Upper lobe of left lung (tissue), 4 donors: ENCODE data around the gene CARMIL1.

Experiments used
- CTCF ChIP-seq, 6 experiments: fragments of 450-650 bp in 4 of 6; fragments of 200-600 bp in 2 of 6; sonication (generic) in 2 of 6; IDR thresholded peaks; one replicate each; pipeline ENCODE4 v1.5.1; 2016 to 2019; ENCODE audit warnings: antibody characterized with exemption in 6 of 6
- EP300 ChIP-seq, 4 donors: sonication (generic); formaldehyde crosslinking; IDR thresholded peaks; one replicate each; pipeline ENCODE4 v1.5.1; 2017; ENCODE audit warnings: antibody characterized with exemption in 4 of 4, control low read depth in 2 of 4
- POLR2A ChIP-seq, 4 donors: fragments of 450-650 bp; IDR thresholded peaks; one replicate each; pipeline ENCODE4 v1.5.1; 2016 to 2017; ENCODE audit warnings: antibody characterized with exemption in 4 of 4, mild to moderate bottlenecking in 2 of 4
- POLR2AphosphoS5 ChIP-seq, 2 donors: sonication (generic); formaldehyde crosslinking; IDR thresholded peaks; one replicate each; pipeline ENCODE4 v1.5.1; 2017; ENCODE audit warnings: antibody characterized with exemption in 2 of 2

GRCh38 chr6:25436760-25437159 is 157.6 kb downstream of the CARMIL1 start:
- TF ChIP-seq POLR2AphosphoS5 (IDR thresholded peaks at IDR 0.05) (no peak), CTCF (IDR thresholded peaks at IDR 0.05) (no peak), POLR2A (IDR thresholded peaks at IDR 0.05) (no peak), EP300 (IDR thresholded peaks at IDR 0.05) (no peak)
